WTC11 (cell line): ENCODE results near the gene ANO4. TPM values are rescaled to one million over a fixed set of nuclear protein-coding genes. Genes with fewer than 3 reads are reported as not detected.

Experiments
- ATAC-seq: fragments of 200-7000 bp; cut with Tn5 transposase; 2 replicates; pipeline ENCODE4 v1.10.0; 2021; ENCODE audit warnings: mild to moderate bottlenecking, moderate library complexity
- CTCF ChIA-PET: fragments of 300-600 bp; sonication (Branson Sonifier 250); formaldehyde crosslinking; loops from one replicate; lab custom pipeline; 2021; ENCODE audit warnings: antibody characterized with exemption; lab: Charles Lee
- POLR2A ChIA-PET: fragments of 350-600 bp; sonication (Branson Sonifier 250); formaldehyde crosslinking; loops from one replicate; lab custom pipeline; 2021; ENCODE audit warnings: antibody characterized with exemption; lab: Charles Lee
- DNase-seq: peaks from one replicate; pipeline ENCODE4 v3.0.0; 2021; ENCODE audit warnings: low spot score
- H3K27ac Mint-ChIP-seq: 2 replicates; pipeline ENCODE4 v1.8.0; 2021; ENCODE audit warnings: mixed read lengths
- H3K27me3 Mint-ChIP-seq: 2 replicates; pipeline ENCODE4 v1.8.0; 2021; ENCODE audit warnings: low read depth, mild to moderate bottlenecking, moderate library complexity, mixed read lengths
- H3K36me3 Mint-ChIP-seq: 2 replicates; pipeline ENCODE4 v1.8.0; 2021; ENCODE audit warnings: mixed read lengths
- H3K4me1 Mint-ChIP-seq: 2 replicates; pipeline ENCODE4 v1.8.0; 2022; ENCODE audit warnings: mixed read lengths
- H3K4me3 Mint-ChIP-seq: 2 replicates; pipeline ENCODE4 v1.8.0; 2021; ENCODE audit warnings: mild to moderate bottlenecking, moderate library complexity, mixed read lengths
- H3K9me3 Mint-ChIP-seq: 2 replicates; pipeline ENCODE4 v1.8.0; 2021; ENCODE audit warnings: mixed read lengths
- GRHL2 ChIP-seq: fragments of 250-450 bp; sonication (Bioruptor Pico); IDR thresholded peaks from 2 replicates; pipeline ENCODE4 v1.8.0; 2022; ENCODE audit warnings: mild to moderate bottlenecking, moderate library complexity; ENCODE audit not compliant: insufficient replicate concordance, severe bottlenecking
- IRF2 ChIP-seq: sonication (generic); formaldehyde crosslinking; IDR thresholded peaks from 2 replicates; pipeline ENCODE4 v1.8.0; 2022; ENCODE audit warnings: low read depth, missing genetic modification reagents, borderline replicate concordance
- JUN ChIP-seq: sonication (generic); formaldehyde crosslinking; IDR thresholded peaks from 2 replicates; pipeline ENCODE4 v1.8.0; 2023; ENCODE audit warnings: mild to moderate bottlenecking, missing genetic modification reagents
- NR1H2 ChIP-seq: sonication (generic); formaldehyde crosslinking; IDR thresholded peaks from 2 replicates; pipeline ENCODE4 v1.9.0; 2021; ENCODE audit warnings: mild to moderate bottlenecking, moderate library complexity, missing genetic modification reagents
- NR2C2 ChIP-seq: sonication (generic); formaldehyde crosslinking; IDR thresholded peaks from 2 replicates; pipeline ENCODE4 v1.8.0; 2022; ENCODE audit warnings: mild to moderate bottlenecking, missing genetic modification reagents
- PRRX2 ChIP-seq: fragments of 250-450 bp; sonication (Bioruptor Pico); IDR thresholded peaks from 2 replicates; pipeline ENCODE4 v1.8.0; 2021; ENCODE audit warnings: mild to moderate bottlenecking
- TEAD1 ChIP-seq: sonication (generic); formaldehyde crosslinking; IDR thresholded peaks from 2 replicates; pipeline ENCODE4 v1.8.0; 2022; ENCODE audit warnings: mild to moderate bottlenecking, missing genetic modification reagents
- TEAD4 ChIP-seq: sonication (generic); formaldehyde crosslinking; IDR thresholded peaks from 2 replicates; pipeline ENCODE4 v1.8.0; 2022; ENCODE audit warnings: mild to moderate bottlenecking, missing genetic modification reagents
- ZNF219 ChIP-seq: sonication (generic); formaldehyde crosslinking; IDR thresholded peaks from 2 replicates; pipeline ENCODE4 v1.8.0; 2023; ENCODE audit warnings: missing genetic modification reagents, mild to moderate bottlenecking, borderline replicate concordance
- ZNF232 ChIP-seq: sonication (generic); formaldehyde crosslinking; IDR thresholded peaks from 2 replicates; pipeline ENCODE4 v1.8.0; 2022; ENCODE audit warnings: mild to moderate bottlenecking, missing genetic modification reagents
- ZNF671 ChIP-seq: fragments of 250-450 bp; sonication (Bioruptor Pico); IDR thresholded peaks from 2 replicates; pipeline ENCODE4 v1.8.0; 2021; ENCODE audit warnings: mild to moderate bottlenecking
- total RNA-seq: library from RNA; stranded (reverse); gene quantifications from 3 replicates; pipeline ENCODE4 v1.2.3, GENCODE V29; 2021
- TF ChIP-seq, protein P1 (sequence below): sonication (generic); formaldehyde crosslinking; IDR thresholded peaks from 2 replicates; pipeline ENCODE4 v1.8.0; 2022; ENCODE audit warnings: mild to moderate bottlenecking, missing genetic modification reagents
- TF ChIP-seq, protein P2 (sequence below): sonication (generic); formaldehyde crosslinking; IDR thresholded peaks from 2 replicates; pipeline ENCODE4 v1.8.1; 2022; ENCODE audit warnings: mild to moderate bottlenecking, moderate library complexity, missing genetic modification reagents
- TF ChIP-seq, protein P3 (sequence below): sonication (generic); formaldehyde crosslinking; IDR thresholded peaks from 2 replicates; pipeline ENCODE4 v1.8.1; 2022; ENCODE audit warnings: missing genetic modification reagents, borderline replicate concordance
- TF ChIP-seq, protein P4 (sequence below): fragments of 200-600 bp; IDR thresholded peaks from 2 replicates; pipeline ENCODE4 v1.8.0; 2022; ENCODE audit warnings: antibody characterized with exemption
- TF ChIP-seq, protein P5 (sequence below): sonication (generic); formaldehyde crosslinking; IDR thresholded peaks from 2 replicates; pipeline ENCODE4 v1.8.0; 2022; ENCODE audit warnings: mild to moderate bottlenecking, missing genetic modification reagents
- TF ChIP-seq, protein P6 (sequence below): fragments of 250-450 bp; sonication (Bioruptor Pico); IDR thresholded peaks from 2 replicates; pipeline ENCODE4 v1.9.0; 2021; ENCODE audit warnings: mild to moderate bottlenecking
- TF ChIP-seq, protein P7 (sequence below): sonication (generic); formaldehyde crosslinking; IDR thresholded peaks from 2 replicates; pipeline ENCODE4 v1.8.0; 2023; ENCODE audit warnings: missing genetic modification reagents, mild to moderate bottlenecking, borderline replicate concordance
- TF ChIP-seq, protein P8 (sequence below): sonication (generic); formaldehyde crosslinking; IDR thresholded peaks from 2 replicates; pipeline ENCODE4 v1.8.0; 2022; ENCODE audit warnings: mild to moderate bottlenecking, missing genetic modification reagents
- TF ChIP-seq, protein P9 (sequence below): sonication (generic); formaldehyde crosslinking; IDR thresholded peaks from 2 replicates; pipeline ENCODE4 v1.8.0; 2023; ENCODE audit warnings: mild to moderate bottlenecking, missing genetic modification reagents

Gene ANO4
- total RNA-seq, 1 experiment from 2014 or later = 2.6 TPM

DNA sequence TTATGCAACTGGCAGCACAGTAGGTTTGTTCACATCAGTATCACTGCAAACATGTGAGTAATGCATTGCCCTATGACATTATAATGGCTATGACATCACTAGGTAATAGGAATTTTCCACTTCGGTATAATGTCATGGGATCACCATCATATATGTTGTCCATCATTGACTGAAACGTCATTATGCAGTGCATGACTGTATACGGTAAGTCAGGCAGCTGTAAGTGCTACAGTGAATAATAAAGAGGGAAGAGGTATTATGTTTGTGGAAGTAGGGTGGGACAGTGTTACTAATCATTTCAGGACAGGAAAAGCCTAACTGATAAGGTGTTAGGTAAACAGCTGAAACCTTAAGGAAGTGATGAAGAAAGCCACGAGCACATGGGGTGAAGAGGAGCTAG, 68.1 kb downstream of the ANO4 start:
- TF ChIP-seq, protein P1, sequence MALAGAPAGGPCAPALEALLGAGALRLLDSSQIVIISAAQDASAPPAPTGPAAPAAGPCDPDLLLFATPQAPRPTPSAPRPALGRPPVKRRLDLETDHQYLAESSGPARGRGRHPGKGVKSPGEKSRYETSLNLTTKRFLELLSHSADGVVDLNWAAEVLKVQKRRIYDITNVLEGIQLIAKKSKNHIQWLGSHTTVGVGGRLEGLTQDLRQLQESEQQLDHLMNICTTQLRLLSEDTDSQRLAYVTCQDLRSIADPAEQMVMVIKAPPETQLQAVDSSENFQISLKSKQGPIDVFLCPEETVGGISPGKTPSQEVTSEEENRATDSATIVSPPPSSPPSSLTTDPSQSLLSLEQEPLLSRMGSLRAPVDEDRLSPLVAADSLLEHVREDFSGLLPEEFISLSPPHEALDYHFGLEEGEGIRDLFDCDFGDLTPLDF (CRISPR knock-in tag) = no peak
- no peak for TF ChIP-seq ZNF232
- TF ChIP-seq PRRX2 (CRISPR knock-in tag) = no peak
- TF ChIP-seq ZNF219 = no peak
- TF ChIP-seq, protein P2, sequence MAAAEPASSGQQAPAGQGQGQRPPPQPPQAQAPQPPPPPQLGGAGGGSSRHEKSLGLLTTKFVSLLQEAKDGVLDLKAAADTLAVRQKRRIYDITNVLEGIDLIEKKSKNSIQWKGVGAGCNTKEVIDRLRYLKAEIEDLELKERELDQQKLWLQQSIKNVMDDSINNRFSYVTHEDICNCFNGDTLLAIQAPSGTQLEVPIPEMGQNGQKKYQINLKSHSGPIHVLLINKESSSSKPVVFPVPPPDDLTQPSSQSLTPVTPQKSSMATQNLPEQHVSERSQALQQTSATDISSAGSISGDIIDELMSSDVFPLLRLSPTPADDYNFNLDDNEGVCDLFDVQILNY (CRISPR knock-in tag) = no peak
- TF ChIP-seq, protein P3, sequence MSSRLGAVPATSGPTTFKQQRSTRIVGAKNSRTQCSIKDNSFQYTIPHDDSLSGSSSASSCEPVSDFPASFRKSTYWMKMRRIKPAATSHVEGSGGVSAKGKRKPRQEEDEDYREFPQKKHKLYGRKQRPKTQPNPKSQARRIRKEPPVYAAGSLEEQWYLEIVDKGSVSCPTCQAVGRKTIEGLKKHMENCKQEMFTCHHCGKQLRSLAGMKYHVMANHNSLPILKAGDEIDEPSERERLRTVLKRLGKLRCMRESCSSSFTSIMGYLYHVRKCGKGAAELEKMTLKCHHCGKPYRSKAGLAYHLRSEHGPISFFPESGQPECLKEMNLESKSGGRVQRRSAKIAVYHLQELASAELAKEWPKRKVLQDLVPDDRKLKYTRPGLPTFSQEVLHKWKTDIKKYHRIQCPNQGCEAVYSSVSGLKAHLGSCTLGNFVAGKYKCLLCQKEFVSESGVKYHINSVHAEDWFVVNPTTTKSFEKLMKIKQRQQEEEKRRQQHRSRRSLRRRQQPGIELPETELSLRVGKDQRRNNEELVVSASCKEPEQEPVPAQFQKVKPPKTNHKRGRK = no peak
- TF ChIP-seq TEAD4 (CRISPR knock-in tag) = no peak
- TF ChIP-seq, all 79 proteins: peak for 0
- ChIA-PET CTCF (no interaction called here), POLR2A (no interaction called here)
- no peak for DNase-seq
- H3K27me3 Mint-ChIP-seq = no peaks in the 10 kb centered on the region
- H3K4me3 Mint-ChIP-seq = no peak overlapping the region
- H3K4me1 Mint-ChIP-seq = no peaks in the 10 kb centered on the region
- H3K9me3 Mint-ChIP-seq = peaks cover 7% of the 10 kb centered on the region
- no peak overlapping the region for H3K27ac Mint-ChIP-seq
- 0 out of 2 replicates have a peak, but pooled peaks cover 2% of the 10 kb centered on the region for H3K36me3 Mint-ChIP-seq
- ATAC-seq = no peak

DNA sequence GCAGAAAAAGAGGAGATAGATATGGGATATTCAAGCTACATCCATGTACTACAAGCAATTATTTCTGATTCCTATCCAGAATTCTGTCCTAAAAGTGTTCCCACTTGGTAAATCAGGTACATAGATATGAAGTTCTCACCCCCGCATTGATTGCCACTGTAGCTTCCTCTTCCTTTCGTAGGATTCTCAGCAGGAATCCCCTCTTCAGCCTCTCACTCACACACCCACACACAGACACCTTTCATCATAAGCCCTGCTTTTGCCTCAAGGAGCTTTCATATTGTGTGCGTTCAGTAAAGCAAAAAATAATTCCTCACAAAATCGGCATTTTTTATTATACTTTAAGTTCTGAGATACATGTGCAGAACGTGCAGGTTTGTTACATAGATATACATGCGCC, 69.8 kb downstream of the ANO4 start:
- Mint-ChIP-seq H3K36me3 (0 out of 2 replicates have a peak, but pooled peaks cover 2% of the 10 kb centered on the region), H3K27ac (no peak overlapping the region), H3K9me3 (peaks cover 7% of the 10 kb centered on the region), H3K4me3 (no peak overlapping the region), H3K27me3 (no peaks in the 10 kb centered on the region), H3K4me1 (no peaks in the 10 kb centered on the region)
- POLR2A ChIA-PET = no interaction called here
- CTCF ChIA-PET = no interaction called here
- DNase-seq = no peak
- ATAC-seq = no peak
- TF ChIP-seq IRF2 (no peak), NR2C2 (CRISPR knock-in tag) (no peak), ZNF219 (no peak), ZNF671 (CRISPR knock-in tag) (no peak), GRHL2 (no peak), JUN (no peak), TEAD1 (CRISPR knock-in tag) (no peak), NR1H2 (CRISPR knock-in tag) (no peak)
- TF ChIP-seq, protein P4, sequence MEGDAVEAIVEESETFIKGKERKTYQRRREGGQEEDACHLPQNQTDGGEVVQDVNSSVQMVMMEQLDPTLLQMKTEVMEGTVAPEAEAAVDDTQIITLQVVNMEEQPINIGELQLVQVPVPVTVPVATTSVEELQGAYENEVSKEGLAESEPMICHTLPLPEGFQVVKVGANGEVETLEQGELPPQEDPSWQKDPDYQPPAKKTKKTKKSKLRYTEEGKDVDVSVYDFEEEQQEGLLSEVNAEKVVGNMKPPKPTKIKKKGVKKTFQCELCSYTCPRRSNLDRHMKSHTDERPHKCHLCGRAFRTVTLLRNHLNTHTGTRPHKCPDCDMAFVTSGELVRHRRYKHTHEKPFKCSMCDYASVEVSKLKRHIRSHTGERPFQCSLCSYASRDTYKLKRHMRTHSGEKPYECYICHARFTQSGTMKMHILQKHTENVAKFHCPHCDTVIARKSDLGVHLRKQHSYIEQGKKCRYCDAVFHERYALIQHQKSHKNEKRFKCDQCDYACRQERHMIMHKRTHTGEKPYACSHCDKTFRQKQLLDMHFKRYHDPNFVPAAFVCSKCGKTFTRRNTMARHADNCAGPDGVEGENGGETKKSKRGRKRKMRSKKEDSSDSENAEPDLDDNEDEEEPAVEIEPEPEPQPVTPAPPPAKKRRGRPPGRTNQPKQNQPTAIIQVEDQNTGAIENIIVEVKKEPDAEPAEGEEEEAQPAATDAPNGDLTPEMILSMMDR = no peak
- TF ChIP-seq, protein P5, sequence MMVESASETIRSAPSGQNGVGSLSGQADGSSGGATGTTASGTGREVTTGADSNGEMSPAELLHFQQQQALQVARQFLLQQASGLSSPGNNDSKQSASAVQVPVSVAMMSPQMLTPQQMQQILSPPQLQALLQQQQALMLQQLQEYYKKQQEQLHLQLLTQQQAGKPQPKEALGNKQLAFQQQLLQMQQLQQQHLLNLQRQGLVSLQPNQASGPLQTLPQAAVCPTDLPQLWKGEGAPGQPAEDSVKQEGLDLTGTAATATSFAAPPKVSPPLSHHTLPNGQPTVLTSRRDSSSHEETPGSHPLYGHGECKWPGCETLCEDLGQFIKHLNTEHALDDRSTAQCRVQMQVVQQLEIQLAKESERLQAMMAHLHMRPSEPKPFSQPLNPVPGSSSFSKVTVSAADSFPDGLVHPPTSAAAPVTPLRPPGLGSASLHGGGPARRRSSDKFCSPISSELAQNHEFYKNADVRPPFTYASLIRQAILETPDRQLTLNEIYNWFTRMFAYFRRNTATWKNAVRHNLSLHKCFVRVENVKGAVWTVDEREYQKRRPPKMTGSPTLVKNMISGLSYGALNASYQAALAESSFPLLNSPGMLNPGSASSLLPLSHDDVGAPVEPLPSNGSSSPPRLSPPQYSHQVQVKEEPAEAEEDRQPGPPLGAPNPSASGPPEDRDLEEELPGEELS (CRISPR knock-in tag) = no peak
- TF ChIP-seq, protein P6, sequence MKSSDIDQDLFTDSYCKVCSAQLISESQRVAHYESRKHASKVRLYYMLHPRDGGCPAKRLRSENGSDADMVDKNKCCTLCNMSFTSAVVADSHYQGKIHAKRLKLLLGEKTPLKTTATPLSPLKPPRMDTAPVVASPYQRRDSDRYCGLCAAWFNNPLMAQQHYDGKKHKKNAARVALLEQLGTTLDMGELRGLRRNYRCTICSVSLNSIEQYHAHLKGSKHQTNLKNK = no peak
- TF ChIP-seq, protein P7, sequence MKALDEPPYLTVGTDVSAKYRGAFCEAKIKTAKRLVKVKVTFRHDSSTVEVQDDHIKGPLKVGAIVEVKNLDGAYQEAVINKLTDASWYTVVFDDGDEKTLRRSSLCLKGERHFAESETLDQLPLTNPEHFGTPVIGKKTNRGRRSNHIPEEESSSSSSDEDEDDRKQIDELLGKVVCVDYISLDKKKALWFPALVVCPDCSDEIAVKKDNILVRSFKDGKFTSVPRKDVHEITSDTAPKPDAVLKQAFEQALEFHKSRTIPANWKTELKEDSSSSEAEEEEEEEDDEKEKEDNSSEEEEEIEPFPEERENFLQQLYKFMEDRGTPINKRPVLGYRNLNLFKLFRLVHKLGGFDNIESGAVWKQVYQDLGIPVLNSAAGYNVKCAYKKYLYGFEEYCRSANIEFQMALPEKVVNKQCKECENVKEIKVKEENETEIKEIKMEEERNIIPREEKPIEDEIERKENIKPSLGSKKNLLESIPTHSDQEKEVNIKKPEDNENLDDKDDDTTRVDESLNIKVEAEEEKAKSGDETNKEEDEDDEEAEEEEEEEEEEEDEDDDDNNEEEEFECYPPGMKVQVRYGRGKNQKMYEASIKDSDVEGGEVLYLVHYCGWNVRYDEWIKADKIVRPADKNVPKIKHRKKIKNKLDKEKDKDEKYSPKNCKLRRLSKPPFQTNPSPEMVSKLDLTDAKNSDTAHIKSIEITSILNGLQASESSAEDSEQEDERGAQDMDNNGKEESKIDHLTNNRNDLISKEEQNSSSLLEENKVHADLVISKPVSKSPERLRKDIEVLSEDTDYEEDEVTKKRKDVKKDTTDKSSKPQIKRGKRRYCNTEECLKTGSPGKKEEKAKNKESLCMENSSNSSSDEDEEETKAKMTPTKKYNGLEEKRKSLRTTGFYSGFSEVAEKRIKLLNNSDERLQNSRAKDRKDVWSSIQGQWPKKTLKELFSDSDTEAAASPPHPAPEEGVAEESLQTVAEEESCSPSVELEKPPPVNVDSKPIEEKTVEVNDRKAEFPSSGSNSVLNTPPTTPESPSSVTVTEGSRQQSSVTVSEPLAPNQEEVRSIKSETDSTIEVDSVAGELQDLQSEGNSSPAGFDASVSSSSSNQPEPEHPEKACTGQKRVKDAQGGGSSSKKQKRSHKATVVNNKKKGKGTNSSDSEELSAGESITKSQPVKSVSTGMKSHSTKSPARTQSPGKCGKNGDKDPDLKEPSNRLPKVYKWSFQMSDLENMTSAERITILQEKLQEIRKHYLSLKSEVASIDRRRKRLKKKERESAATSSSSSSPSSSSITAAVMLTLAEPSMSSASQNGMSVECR (CRISPR knock-in tag) = no peak
- TF ChIP-seq, protein P8, sequence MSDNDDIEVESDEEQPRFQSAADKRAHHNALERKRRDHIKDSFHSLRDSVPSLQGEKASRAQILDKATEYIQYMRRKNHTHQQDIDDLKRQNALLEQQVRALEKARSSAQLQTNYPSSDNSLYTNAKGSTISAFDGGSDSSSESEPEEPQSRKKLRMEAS (CRISPR knock-in tag) = no peak
- TF ChIP-seq, protein P9, sequence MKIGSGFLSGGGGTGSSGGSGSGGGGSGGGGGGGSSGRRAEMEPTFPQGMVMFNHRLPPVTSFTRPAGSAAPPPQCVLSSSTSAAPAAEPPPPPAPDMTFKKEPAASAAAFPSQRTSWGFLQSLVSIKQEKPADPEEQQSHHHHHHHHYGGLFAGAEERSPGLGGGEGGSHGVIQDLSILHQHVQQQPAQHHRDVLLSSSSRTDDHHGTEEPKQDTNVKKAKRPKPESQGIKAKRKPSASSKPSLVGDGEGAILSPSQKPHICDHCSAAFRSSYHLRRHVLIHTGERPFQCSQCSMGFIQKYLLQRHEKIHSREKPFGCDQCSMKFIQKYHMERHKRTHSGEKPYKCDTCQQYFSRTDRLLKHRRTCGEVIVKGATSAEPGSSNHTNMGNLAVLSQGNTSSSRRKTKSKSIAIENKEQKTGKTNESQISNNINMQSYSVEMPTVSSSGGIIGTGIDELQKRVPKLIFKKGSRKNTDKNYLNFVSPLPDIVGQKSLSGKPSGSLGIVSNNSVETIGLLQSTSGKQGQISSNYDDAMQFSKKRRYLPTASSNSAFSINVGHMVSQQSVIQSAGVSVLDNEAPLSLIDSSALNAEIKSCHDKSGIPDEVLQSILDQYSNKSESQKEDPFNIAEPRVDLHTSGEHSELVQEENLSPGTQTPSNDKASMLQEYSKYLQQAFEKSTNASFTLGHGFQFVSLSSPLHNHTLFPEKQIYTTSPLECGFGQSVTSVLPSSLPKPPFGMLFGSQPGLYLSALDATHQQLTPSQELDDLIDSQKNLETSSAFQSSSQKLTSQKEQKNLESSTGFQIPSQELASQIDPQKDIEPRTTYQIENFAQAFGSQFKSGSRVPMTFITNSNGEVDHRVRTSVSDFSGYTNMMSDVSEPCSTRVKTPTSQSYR (CRISPR knock-in tag) = no peak
